ENCODE results near the gene UGGT1. TPM values are rescaled to one million over a fixed set of nuclear protein-coding genes. Genes with fewer than 3 reads are reported as not detected.
"Not testable (repeated sequence)": the region's sequence is repeated elsewhere in the genome, so short reads cannot be mapped to it uniquely, and the experiment has no call there.

UGGT1 gene
- total RNA-seq, 1 donor from 2014 or later, result 68.0 TPM

DNA sequence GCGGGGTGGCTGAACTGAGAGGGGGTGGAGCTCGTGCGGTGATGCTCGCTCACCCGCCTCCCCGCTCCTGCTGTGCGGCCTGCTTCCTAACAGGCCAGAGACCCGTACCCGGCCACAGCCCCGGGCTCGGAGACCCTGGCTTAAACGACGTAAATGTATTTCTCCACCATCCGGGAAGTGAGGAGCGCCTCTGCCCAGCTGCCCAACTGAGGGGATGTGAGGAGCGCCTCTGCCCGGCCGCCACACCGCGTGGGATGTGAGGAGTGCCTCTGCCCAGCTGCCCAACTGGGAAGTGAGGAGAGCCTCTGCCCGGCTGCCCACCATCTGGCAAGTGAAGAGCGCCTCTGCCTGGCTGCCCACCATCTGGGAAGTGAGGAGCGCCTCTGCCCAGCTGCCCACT lies 117.0 kb downstream of the UGGT1 start:
- Mint-ChIP-seq H3K27me3 (ENCODE audit: low read depth, unreplicated experiment) (peaks cover 5% of the 10 kb centered on the region), H3K36me3 (ENCODE audit: low read depth, unreplicated experiment) (no peaks in the 10 kb centered on the region), H3K27ac (ENCODE audit: unreplicated experiment) (no peak overlapping the region), H3K9me3 (ENCODE audit: unreplicated experiment) (peaks cover 17% of the 10 kb centered on the region), H3K4me3 (ENCODE audit: unreplicated experiment) (no peak overlapping the region), H3K4me1 (ENCODE audit: low read depth, unreplicated experiment) (no peaks in the 10 kb centered on the region)
- FAIRE-seq (no peak), DNase-seq (ENCODE audit: low read depth) (no peak)
- H3K79me2 ChIP-seq (ENCODE audit: insufficient read depth, low read length), result no peaks in the 10 kb centered on the region
- no peaks in the 10 kb centered on the region for H4K20me1 ChIP-seq (ENCODE audit: insufficient read depth, low read length)
- no peaks in the 10 kb centered on the region for H3K36me3 ChIP-seq (ENCODE audit: insufficient read depth, low read length)
- no peak overlapping the region for H2AFZ ChIP-seq (ENCODE audit: low read depth, low read length)
- no peak overlapping the region for H3K4me3 ChIP-seq (ENCODE audit: insufficient read depth, low read depth, low read length)
- no peak overlapping the region for H3K4me2 ChIP-seq (ENCODE audit: low read length)
- H3K4me1 ChIP-seq (ENCODE audit: insufficient read depth, low read length), result no peaks in the 10 kb centered on the region
- TF ChIP-seq, protein P1, sequence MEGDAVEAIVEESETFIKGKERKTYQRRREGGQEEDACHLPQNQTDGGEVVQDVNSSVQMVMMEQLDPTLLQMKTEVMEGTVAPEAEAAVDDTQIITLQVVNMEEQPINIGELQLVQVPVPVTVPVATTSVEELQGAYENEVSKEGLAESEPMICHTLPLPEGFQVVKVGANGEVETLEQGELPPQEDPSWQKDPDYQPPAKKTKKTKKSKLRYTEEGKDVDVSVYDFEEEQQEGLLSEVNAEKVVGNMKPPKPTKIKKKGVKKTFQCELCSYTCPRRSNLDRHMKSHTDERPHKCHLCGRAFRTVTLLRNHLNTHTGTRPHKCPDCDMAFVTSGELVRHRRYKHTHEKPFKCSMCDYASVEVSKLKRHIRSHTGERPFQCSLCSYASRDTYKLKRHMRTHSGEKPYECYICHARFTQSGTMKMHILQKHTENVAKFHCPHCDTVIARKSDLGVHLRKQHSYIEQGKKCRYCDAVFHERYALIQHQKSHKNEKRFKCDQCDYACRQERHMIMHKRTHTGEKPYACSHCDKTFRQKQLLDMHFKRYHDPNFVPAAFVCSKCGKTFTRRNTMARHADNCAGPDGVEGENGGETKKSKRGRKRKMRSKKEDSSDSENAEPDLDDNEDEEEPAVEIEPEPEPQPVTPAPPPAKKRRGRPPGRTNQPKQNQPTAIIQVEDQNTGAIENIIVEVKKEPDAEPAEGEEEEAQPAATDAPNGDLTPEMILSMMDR (IDR thresholded peaks at IDR 0.05; ENCODE audit: insufficient read depth, low read depth, low read length), result no peak
- no peak for TF ChIP-seq EZH2 (IDR thresholded peaks at IDR 0.05; ENCODE audit: insufficient read depth, low read length)
- H3K9ac ChIP-seq (ENCODE audit: low read length), result no peak overlapping the region
- no peaks in the 10 kb centered on the region for H3K27me3 ChIP-seq (ENCODE audit: insufficient read depth, low read length)
- no peaks in the 10 kb centered on the region for H3K9me3 ChIP-seq (ENCODE audit: insufficient read depth, low read depth, low read length)
- H3K27ac ChIP-seq (ENCODE audit: low read depth, low read length), result no peak overlapping the region

DNA sequence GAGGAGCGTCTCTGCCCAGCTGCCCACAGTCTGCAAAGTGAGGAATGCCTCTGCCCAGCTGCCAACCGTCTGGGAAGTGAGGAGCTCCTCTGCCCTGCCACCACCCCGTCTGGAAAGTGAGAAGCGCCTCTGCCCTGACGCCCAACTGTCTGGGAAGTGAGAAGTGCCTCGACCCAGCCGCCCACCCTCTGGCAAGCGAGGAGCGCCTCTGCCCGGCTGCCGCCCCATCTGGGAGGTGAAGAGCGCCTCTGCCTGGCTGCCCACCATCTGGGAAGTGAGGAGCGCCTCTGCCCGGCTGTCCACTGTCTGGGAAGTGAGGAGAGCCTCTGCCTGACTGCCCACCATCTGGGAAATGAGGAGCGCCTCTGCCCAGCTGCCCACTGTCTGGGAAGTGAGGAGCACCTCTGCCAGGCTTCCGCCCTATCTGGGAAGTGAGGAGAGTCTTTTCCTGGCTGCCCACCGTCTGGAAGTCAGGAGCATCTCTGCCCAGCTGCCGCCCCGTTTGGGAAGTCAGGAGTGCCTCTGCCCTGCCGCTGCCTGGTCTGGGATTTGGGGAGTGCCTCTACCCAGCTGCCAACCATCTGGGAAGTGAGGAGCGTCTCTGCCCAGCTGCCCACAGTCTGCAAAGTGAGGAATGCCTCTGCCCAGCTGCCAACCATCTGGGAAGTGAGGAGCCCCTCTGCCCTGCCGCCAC lies 117.8 kb downstream of the UGGT1 start:
- not testable (repeated sequence) for H3K79me2 ChIP-seq (ENCODE audit: insufficient read depth, low read length); H3K4me3 ChIP-seq (ENCODE audit: insufficient read depth, low read depth, low read length); H3K27me3 ChIP-seq (ENCODE audit: insufficient read depth, low read length); H3K9me3 ChIP-seq (ENCODE audit: insufficient read depth, low read depth, low read length); H3K27ac Mint-ChIP-seq (ENCODE audit: unreplicated experiment); H2AFZ ChIP-seq (ENCODE audit: low read depth, low read length); H3K4me3 Mint-ChIP-seq (ENCODE audit: unreplicated experiment); H4K20me1 ChIP-seq (ENCODE audit: insufficient read depth, low read length); H3K9ac ChIP-seq (ENCODE audit: low read length); H3K36me3 ChIP-seq (ENCODE audit: insufficient read depth, low read length); H3K36me3 Mint-ChIP-seq (ENCODE audit: low read depth, unreplicated experiment); H3K4me1 Mint-ChIP-seq (ENCODE audit: low read depth, unreplicated experiment); DNase-seq (ENCODE audit: low read depth); H3K27ac ChIP-seq (ENCODE audit: low read depth, low read length); H3K4me2 ChIP-seq (ENCODE audit: low read length); H3K4me1 ChIP-seq (ENCODE audit: insufficient read depth, low read length); FAIRE-seq; H3K27me3 Mint-ChIP-seq (ENCODE audit: low read depth, unreplicated experiment)
- H3K9me3 Mint-ChIP-seq (ENCODE audit: unreplicated experiment), result peaks cover 17% of the 10 kb centered on the region

DNA sequence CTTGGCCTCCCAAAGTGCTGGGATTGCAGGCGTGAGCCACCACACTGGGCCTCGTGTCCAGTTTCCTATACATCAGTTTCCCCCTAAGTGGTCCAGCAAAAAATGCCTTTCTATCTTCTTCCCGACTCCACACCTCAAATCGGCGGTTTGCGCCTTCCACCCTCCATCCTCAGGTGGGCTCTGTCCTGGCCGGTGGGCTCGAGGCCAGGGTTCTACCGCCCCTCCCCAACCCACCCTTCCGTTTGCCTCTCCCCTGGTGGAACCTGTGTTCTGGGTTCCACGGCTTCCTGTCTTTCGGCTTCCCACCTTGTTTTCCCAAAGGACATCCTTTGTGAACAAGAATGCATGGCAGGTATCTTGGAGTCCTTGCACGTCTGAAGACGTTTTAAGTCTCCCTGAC lies 123.3 kb downstream of the UGGT1 start:
- H4K20me1 ChIP-seq (ENCODE audit: insufficient read depth, low read length), result no peaks in the 10 kb centered on the region
- no peak for TF ChIP-seq EZH2 (IDR thresholded peaks at IDR 0.05; ENCODE audit: insufficient read depth, low read length)
- TF ChIP-seq, protein P1 (IDR thresholded peaks at IDR 0.05; ENCODE audit: insufficient read depth, low read depth, low read length), result no peak
- H3K9ac ChIP-seq (ENCODE audit: low read length), result no peak overlapping the region

More for the DNA sequence above, 123.3 kb downstream of the UGGT1 start:
- Mint-ChIP-seq H3K9me3 (ENCODE audit: unreplicated experiment) (peaks cover 10% of the 10 kb centered on the region), H3K27ac (ENCODE audit: unreplicated experiment) (no peak overlapping the region), H3K36me3 (ENCODE audit: low read depth, unreplicated experiment) (no peaks in the 10 kb centered on the region), H3K4me1 (ENCODE audit: low read depth, unreplicated experiment) (no peaks in the 10 kb centered on the region), H3K27me3 (ENCODE audit: low read depth, unreplicated experiment) (peaks cover 2% of the 10 kb centered on the region), H3K4me3 (ENCODE audit: unreplicated experiment) (no peak overlapping the region)
- FAIRE-seq (no peak), DNase-seq (ENCODE audit: low read depth) (no peak)
- Histone ChIP-seq H3K4me2 (ENCODE audit: low read length) (no peak overlapping the region), H3K79me2 (ENCODE audit: insufficient read depth, low read length) (no peaks in the 10 kb centered on the region), H3K4me3 (ENCODE audit: insufficient read depth, low read depth, low read length) (no peak overlapping the region), H3K9me3 (ENCODE audit: insufficient read depth, low read depth, low read length) (no peaks in the 10 kb centered on the region), H3K27ac (ENCODE audit: low read depth, low read length) (no peak overlapping the region), H3K4me1 (ENCODE audit: insufficient read depth, low read length) (no peaks in the 10 kb centered on the region), H3K36me3 (ENCODE audit: insufficient read depth, low read length) (no peaks in the 10 kb centered on the region), H2AFZ (ENCODE audit: low read depth, low read length) (no peak overlapping the region), H3K27me3 (ENCODE audit: insufficient read depth, low read length) (no peaks in the 10 kb centered on the region)
